Umbilical cord (tissue), 2 donors: ENCODE measurements around the gene CEP95. TPM values are rescaled to one million over a fixed set of nuclear protein-coding genes. Genes with fewer than 3 reads are reported as not detected.

Source experiments
- DNase-seq: peaks from one replicate; pipeline ENCODE4 v3.0.0-alpha.2; 2015; ENCODE audit warnings: low spot score
- total RNA-seq: library from RNA; depleted of rRNA; stranded (reverse); fragments of >200 nt; gene quantifications from one replicate; pipeline ENCODE4 v1.2.3, GENCODE V29; 2014; ENCODE audit warnings: low replicate concordance; ENCODE audit not compliant: insufficient read depth

CEP95 gene
- total RNA-seq, 1 donor from 2014 or later = 40.4 TPM

DNA sequence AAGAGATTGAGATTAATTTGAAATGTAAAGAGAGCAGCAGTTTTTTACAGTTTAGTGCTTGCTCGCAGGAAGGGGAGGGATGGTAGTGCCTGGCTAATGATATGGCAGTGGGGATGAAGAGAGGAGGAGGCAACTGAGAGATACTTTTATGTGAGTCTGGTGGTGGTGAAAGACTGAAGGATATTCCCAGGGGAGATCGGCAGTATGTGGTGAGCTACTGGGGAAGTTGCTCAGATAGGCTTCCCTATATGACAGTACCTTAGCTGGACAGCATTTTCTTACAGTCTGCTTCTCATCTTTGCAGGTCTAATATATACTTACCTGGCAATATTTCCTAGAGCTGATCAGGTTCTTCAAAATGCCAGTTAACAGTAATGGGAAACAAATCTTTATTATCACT lies 8.6 kb downstream of the CEP95 start:
- DNase-seq = no peak

- DNase-seq = no peak
Observed at GRCh38 chr17:64515829-64516228, 9.1 kb downstream of the CEP95 start.

- DNase-seq = no peak
Observed at GRCh38 chr17:64519601-64520000, 12.8 kb downstream of the CEP95 start.

GRCh38 chr17:64520359-64520758 lies 13.6 kb downstream of the CEP95 start:
- DNase-seq = no peak

DNA sequence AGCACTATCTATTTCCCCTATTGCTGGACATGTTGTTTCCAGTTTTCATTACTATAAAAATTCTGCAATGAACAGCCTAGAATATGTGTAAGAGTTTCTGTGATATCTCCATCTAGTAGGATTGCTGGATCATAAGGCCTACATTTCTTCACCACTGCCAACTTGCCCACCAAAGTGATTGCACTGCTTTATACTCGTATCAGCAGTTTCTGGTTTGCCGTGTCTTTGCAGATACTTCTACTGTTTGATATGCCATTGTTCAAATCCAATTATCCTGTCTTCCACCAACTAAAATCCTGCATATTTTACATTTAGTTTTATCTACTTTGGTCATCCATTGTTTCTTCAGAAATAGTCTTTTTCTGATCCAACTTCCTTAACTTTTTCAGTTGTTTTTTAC lies 21.1 kb downstream of the CEP95 start:
- no peak for DNase-seq

DNA sequence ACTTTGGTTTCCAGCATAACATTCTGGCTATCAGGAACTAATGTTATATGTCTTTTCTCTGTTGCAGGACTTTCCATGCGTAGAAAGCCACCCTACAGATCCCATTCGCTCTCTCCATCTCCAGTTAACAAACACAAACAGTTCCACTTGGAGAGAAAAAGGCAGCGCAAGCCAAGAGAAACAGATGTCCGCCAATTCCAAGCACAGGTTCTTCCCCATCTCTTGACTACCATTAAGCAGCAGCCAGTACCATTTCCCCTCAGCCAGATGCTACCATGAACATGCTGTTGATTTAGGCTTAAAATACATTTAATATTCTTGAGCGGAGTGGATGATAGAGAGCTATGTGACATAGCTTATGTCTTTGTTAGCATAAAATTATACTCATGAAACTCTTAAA lies 22.4 kb downstream of the CEP95 start:
- no peak for DNase-seq

DNA sequence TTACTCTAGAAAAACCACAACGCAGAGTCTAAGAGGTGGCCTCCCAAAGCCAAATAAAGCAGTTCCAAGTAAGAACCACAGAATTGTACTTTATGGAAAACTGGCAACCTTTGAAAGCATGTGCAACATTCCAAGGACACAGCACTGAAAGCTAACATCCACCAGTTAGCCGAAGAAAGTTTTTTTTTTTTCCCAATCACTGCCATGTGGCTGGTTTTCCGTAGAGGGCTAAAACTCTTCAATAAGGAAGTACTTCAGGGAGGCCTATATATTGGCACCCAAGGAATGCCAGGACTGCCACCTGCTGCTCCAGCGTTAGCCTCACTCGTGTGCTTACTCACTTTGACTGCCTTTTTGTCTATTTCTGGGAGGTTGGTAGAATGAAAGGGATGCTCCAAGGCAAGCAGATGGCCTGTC lies 25.2 kb downstream of the CEP95 start:
- no peak for DNase-seq

GRCh38 chr17:64532409-64532808 lies 25.6 kb downstream of the CEP95 start:
- no peak for DNase-seq

DNA sequence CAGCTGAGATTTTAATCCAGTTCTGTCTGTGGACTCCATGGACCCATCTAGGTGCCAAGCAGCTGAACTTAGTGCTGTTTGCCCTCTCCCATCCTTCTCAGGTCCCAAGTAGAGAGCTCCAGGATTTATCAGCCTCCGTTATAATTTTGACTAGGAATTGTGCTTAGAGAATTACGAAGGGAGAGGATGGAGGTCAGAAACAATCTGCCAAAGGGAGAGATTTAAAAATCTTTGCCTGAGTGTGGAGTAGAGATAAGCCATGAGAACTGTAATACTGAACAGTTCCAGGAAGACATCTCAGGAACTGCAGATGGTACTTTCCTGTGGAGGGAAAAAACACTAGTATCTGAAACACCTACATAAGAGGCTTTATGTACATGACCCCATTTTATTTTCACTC lies 27.0 kb downstream of the CEP95 start:
- DNase-seq = no peak

GRCh38 chr17:64534187-64534586 lies 27.4 kb downstream of the CEP95 start:
- no peak for DNase-seq

DNA sequence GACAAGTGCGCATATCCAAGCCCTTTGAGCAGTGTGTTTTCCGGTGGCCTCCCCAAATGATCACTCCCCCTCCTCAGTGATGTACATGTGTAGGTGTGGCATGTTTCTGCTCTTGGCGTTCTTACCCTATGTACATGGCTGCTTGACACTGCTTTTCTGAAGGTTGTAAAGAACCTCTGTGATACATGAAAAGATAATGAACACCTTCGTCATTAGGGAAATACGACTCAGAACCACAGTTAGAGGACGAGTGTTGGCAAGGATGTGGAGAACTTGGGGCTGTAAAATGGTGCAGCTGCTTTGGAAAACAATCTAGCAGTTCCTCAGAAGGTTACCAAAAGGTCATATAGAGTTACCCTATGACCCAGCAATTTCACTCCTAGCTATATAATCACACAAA lies 28.6 kb downstream of the CEP95 start:
- DNase-seq = no peak

- DNase-seq = no peak
Observed at GRCh38 chr17:64536913-64537312, 30.1 kb downstream of the CEP95 start.

DNA sequence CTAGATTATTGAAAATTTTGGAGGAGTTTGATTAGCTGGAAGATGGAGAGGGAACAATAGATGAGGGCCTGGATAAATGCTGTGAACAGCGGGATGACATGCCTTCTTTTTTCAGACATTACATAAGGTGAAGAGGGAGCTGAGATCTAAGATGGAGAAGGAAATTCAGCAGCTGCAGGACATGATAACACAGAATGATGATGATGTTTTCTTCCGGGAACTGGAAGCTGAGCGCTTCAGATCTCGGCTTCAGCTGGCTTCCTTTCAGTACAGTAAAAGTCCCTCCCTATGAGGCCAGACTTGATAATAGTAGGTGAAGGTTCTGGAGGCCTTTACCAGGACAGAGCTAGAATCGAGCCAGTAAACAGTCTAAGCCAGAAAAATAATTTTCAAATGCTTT lies 30.7 kb downstream of the CEP95 start:
- no peak for DNase-seq

DNA sequence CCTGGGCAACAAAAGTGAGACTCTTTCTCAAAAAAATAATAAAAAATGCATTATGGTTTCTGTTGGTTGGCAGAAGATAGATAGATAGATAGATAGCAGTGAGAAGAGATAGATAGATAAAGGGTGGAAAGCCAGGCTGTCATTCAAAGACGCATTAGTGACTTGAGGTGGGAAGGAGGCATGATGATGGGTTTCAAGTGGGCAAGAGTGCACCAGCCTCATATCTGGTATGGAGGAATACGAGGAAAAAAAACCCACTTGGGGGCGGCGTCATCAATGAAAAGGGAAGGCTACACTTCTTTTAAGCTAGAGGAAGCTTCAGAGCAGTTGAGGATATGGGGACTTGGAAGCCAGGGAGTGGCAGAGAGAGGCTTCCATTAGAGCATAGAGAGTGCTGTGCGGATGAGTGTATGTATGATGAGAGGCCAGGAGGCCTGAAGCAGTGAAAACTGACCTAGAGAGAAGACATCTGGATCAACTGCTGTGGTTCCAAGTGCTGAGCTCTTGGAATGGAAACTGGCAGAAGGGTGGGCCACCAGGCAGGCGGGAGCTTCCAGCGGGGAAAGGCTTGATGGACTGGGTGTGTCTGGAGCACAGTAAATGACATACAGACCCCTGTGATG lies 31.8 kb downstream of the CEP95 start:
- DNase-seq = no peak

DNA sequence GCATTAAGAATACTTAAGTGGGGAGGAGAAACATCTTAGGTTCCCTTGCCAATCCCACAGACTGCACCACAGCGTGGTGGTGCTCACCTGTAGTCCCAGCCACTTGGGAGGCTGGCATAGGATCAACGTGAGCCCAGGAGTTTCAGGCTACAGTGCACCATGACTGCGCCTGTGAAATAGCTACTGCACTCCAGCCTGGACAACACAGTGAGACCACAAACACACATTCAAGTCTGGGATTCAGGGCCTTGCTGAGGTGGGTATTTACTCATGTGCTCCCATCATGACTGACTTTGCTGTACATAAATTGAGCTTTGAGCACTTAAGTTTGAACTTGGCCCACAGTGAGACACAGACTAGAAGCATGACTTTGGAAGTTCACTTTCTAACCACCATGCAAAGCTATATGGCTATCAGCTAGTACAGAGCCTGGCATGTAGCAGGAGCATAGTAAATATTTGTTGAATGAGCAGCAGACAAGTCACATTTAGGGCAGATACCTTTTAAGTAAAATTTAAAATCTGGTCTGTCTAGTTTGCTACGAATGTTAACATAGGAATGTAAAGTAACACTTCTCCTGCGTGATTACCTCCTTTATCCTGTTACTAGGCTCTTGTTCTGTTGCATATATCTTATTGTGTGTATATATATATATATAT lies 33.5 kb downstream of the CEP95 start:
- no peak for DNase-seq

GRCh38 chr17:64544742-64545141 lies 38.0 kb downstream of the CEP95 start:
- no peak for DNase-seq

- DNase-seq = no peak
Observed at GRCh38 chr17:64546716-64547115, 39.9 kb downstream of the CEP95 start.

GRCh38 chr17:64547319-64547718 lies 40.5 kb downstream of the CEP95 start:
- DNase-seq = no peak

- peak; percentile 42 for DNase-seq
Observed at GRCh38 chr17:64551461-64551860, 44.7 kb downstream of the CEP95 start.

GRCh38 chr17:64554028-64554637 lies 47.4 kb downstream of the CEP95 start:
- DNase-seq = no peak

GRCh38 chr17:64555281-64555680 lies 48.5 kb downstream of the CEP95 start:
- DNase-seq = no peak

- DNase-seq = no peak
Observed at GRCh38 chr17:64564098-64564497, 57.3 kb downstream of the CEP95 start.

DNA sequence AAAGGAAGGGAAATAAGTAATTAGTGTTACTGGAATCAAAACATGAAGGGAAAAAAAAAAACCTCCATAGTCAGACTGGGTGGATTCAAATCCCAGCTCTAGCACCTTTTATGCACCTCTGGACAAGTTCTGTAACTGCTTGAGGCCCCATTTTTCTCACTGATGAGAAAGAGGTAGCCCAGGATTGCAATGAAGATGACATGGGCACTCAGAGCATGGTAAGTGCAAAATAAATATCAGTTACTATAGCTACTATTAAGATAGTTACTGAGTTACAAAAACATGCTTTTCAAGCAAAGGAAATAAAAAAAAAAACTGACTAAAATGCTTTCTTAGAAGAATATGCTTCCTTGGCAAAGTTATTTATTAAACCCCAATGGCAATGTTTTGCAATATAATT lies 58.8 kb downstream of the CEP95 start:
- DNase-seq = no peak
